H9 (cell line): ENCODE measurements around the gene EVI5. TPM values are rescaled to one million over a fixed set of nuclear protein-coding genes. Genes with fewer than 3 reads are reported as not detected.

Source experiments
- DNase-seq: peaks from one replicate; pipeline ENCODE4 v3.0.0-alpha.2; 2017
- H2AFZ ChIP-seq: one replicate; pipeline ENCODE4 v1.6.1; 2013; ENCODE audit warnings: mild to moderate bottlenecking, low read length, control low read depth, moderate library complexity
- H2AK5ac ChIP-seq: 2 replicates; pipeline ENCODE4 v1.6.1; 2013; ENCODE audit warnings: low read length, control low read depth, mixed read lengths; ENCODE audit not compliant: insufficient read length
- H2BK120ac ChIP-seq: one replicate; pipeline ENCODE4 v1.6.1; 2013; ENCODE audit warnings: low read depth, mild to moderate bottlenecking, low read length, control low read depth, inconsistent platforms; ENCODE audit not compliant: poor library complexity, severe bottlenecking
- H2BK12ac ChIP-seq: 2 replicates; pipeline ENCODE4 v1.6.1; 2013; ENCODE audit warnings: low read length, control low read depth, mixed read lengths, low read depth; ENCODE audit not compliant: insufficient read length
- H2BK15ac ChIP-seq: 2 replicates; pipeline ENCODE4 v1.6.1; 2013; ENCODE audit warnings: low read depth, low read length, control low read depth
- H2BK20ac ChIP-seq: one replicate; pipeline ENCODE4 v1.6.1; 2013; ENCODE audit warnings: low read depth, mild to moderate bottlenecking, low read length, control low read depth, inconsistent platforms; ENCODE audit not compliant: poor library complexity, severe bottlenecking
- H2BK5ac ChIP-seq: 2 replicates; pipeline ENCODE4 v1.6.1; 2013; ENCODE audit warnings: low read length, control low read depth, mixed read lengths; ENCODE audit not compliant: insufficient read length
- H3K14ac ChIP-seq: 2 replicates; pipeline ENCODE4 v1.6.1; 2013; ENCODE audit warnings: low read length, control low read depth; ENCODE audit not compliant: insufficient read depth
- H3K18ac ChIP-seq: 2 replicates; pipeline ENCODE4 v1.6.1; 2013; ENCODE audit warnings: low read depth, mild to moderate bottlenecking, mixed read lengths, low read length, control low read depth; ENCODE audit not compliant: insufficient read length
- H3K23ac ChIP-seq: 2 replicates; pipeline ENCODE4 v1.6.1; 2013; ENCODE audit warnings: low read length, control low read depth, mixed read lengths, low read depth; ENCODE audit not compliant: insufficient read length
- H3K23me2 ChIP-seq: 2 replicates; pipeline ENCODE4 v1.6.1; 2013; ENCODE audit warnings: low read depth, mild to moderate bottlenecking, mixed read lengths, low read length, control low read depth; ENCODE audit not compliant: insufficient read length, poor library complexity, severe bottlenecking
- H3K27ac ChIP-seq: 2 replicates; pipeline ENCODE4 v1.5.1; 2013; ENCODE audit warnings: low read length, control low read depth, mixed read lengths, low read depth; ENCODE audit not compliant: insufficient read length
- H3K27me3 ChIP-seq: 2 replicates; pipeline ENCODE4 v1.6.1; 2013; ENCODE audit warnings: low read length, control low read depth, inconsistent platforms; ENCODE audit not compliant: insufficient read depth
- H3K4ac ChIP-seq: 2 replicates; pipeline ENCODE4 v1.6.1; 2013; ENCODE audit warnings: low read depth, mild to moderate bottlenecking, control low read depth, inconsistent platforms, low read length, moderate library complexity
- H3K4me1 ChIP-seq: 2 replicates; pipeline ENCODE4 v1.6.1; 2013; ENCODE audit warnings: low read length, control low read depth, inconsistent platforms; ENCODE audit not compliant: insufficient read depth
- H3K4me2 ChIP-seq: 2 replicates; pipeline ENCODE4 v1.6.1; 2013; ENCODE audit warnings: low read length, control low read depth, mixed read lengths; ENCODE audit not compliant: insufficient read length, insufficient read depth
- H3K56ac ChIP-seq: 2 replicates; pipeline ENCODE4 v1.6.1; 2013; ENCODE audit warnings: low read depth, mild to moderate bottlenecking, mixed read lengths, low read length, control low read depth; ENCODE audit not compliant: insufficient read length
- H3K79me1 ChIP-seq: 2 replicates; pipeline ENCODE4 v1.6.1; 2013; ENCODE audit warnings: low read depth, mild to moderate bottlenecking, moderate library complexity, low read length, control low read depth, inconsistent platforms; ENCODE audit not compliant: insufficient read depth, poor library complexity, severe bottlenecking
- H3K79me2 ChIP-seq: 2 replicates; pipeline ENCODE4 v1.6.1; 2013; ENCODE audit warnings: low read length, control low read depth, inconsistent platforms; ENCODE audit not compliant: insufficient read depth
- H3K9ac ChIP-seq: 2 replicates; pipeline ENCODE4 v1.6.1; 2013; ENCODE audit warnings: low read length, control low read depth, mixed read lengths; ENCODE audit not compliant: insufficient read length; ENCODE audit errors: extremely low read depth
- H3K9me3 ChIP-seq: one replicate; pipeline ENCODE4 v1.6.1; 2013; ENCODE audit warnings: low read depth, low read length, inconsistent platforms; ENCODE audit not compliant: control insufficient read depth
- H3T11ph ChIP-seq: one replicate; pipeline ENCODE4 v1.6.1; 2013; ENCODE audit warnings: mild to moderate bottlenecking, low read length, control low read depth, inconsistent platforms
- H4K20me1 ChIP-seq: one replicate; pipeline ENCODE4 v1.6.1; 2013; ENCODE audit not compliant: control insufficient read depth, insufficient read length, insufficient read depth
- H4K5ac ChIP-seq: 2 replicates; pipeline ENCODE4 v1.6.1; 2013; ENCODE audit warnings: low read depth, mild to moderate bottlenecking, mixed read lengths, low read length, control low read depth; ENCODE audit not compliant: insufficient read length
- H4K8ac ChIP-seq: replicated peaks from 2 replicates; pipeline ENCODE4 v1.6.1; 2013; ENCODE audit warnings: low read length, control low read depth, mixed read lengths, low read depth; ENCODE audit not compliant: insufficient read length
- H4K91ac ChIP-seq: 2 replicates; pipeline ENCODE4 v1.6.1; 2013; ENCODE audit warnings: low read depth, mild to moderate bottlenecking, moderate library complexity, mixed read lengths, low read length, control low read depth; ENCODE audit not compliant: insufficient read length
- H3K27ac Mint-ChIP-seq, 3 experiments: 2 replicates in 2 of 3; 3 replicates in 1 of 3; pipeline ENCODE4 v1.8.0; 2020 to 2021; ENCODE audit warnings: mixed read lengths in 3 of 3, mild to moderate bottlenecking in 1 of 3, moderate library complexity in 1 of 3
- H3K27me3 Mint-ChIP-seq: 2 replicates; pipeline ENCODE4 v1.8.0; 2021; ENCODE audit warnings: low read depth, mild to moderate bottlenecking, moderate library complexity, mixed read lengths
- H3K36me3 Mint-ChIP-seq, 3 experiments: 2 replicates in 2 of 3; 3 replicates in 1 of 3; pipeline ENCODE4 v1.8.0; 2020 to 2021; ENCODE audit warnings: low read depth in 3 of 3, mixed read lengths in 3 of 3; ENCODE audit not compliant: insufficient read depth in 1 of 3
- H3K4me1 Mint-ChIP-seq, 2 experiments: 2 replicates each; pipeline ENCODE4 v1.8.0; 2020; ENCODE audit warnings: mixed read lengths in 2 of 2
- H3K4me3 Mint-ChIP-seq, 2 experiments: 2 replicates in 1 of 2; 3 replicates in 1 of 2; pipeline ENCODE4 v1.8.0; 2020 to 2021; ENCODE audit warnings: mild to moderate bottlenecking in 2 of 2, mixed read lengths in 2 of 2, moderate library complexity in 1 of 2
- H3K9me3 Mint-ChIP-seq, 2 experiments: 2 replicates in 1 of 2; 3 replicates in 1 of 2; pipeline ENCODE4 v1.8.0; 2020; ENCODE audit warnings: mild to moderate bottlenecking in 2 of 2, mixed read lengths in 2 of 2, moderate library complexity in 1 of 2
- CTCF ChIP-seq: fragments of 200-600 bp; sonication (generic); conservative IDR thresholded peaks from 3 replicates; pipeline ENCODE4 v1.8.0; 2021; ENCODE audit warnings: antibody characterized with exemption, mild to moderate bottlenecking
- WGBS: extraction: QIAGEN DNeasy Blood & Tissue Kit; methylation state at CpG from one replicate; pipeline ENCODE4 v1.1.7; 2013; ENCODE audit warnings: missing lambda C conversion rate, low lambda C conversion rate, mixed read lengths; ENCODE audit not compliant: insufficient read length; ENCODE audit errors: extremely low coverage; 5-methylcytosine and 5-hydroxymethylcytosine counted together
- total RNA-seq: library from RNA; stranded (reverse); gene quantifications from 2 replicates; pipeline ENCODE4 v1.2.1, GENCODE V29; 2021

Gene EVI5
- total RNA-seq, 1 experiment from 2014 or later = 9.7 TPM

- Histone ChIP-seq H3K14ac (no peak overlapping the region), H4K8ac (no peak overlapping the region), H2BK20ac (no peak overlapping the region), H2AK5ac (no peak overlapping the region), H2AFZ (no peak overlapping the region), H3K9ac (no peak overlapping the region), H3K23ac (no peak overlapping the region), H2BK12ac (no peak overlapping the region), H2BK120ac (no peak overlapping the region), H3K18ac (no peak overlapping the region), H3K9me3 (no peaks in the 10 kb centered on the region), H4K5ac (no peak overlapping the region), H2BK15ac (no peak overlapping the region), H3K79me1 (no peaks in the 10 kb centered on the region), H3K27ac (no peak overlapping the region), H3K4me1 (no peaks in the 10 kb centered on the region), H4K91ac (no peak overlapping the region), H3K79me2 (no peaks in the 10 kb centered on the region; the same call in 1 of the 2 replicates), H3T11ph (no peak overlapping the region), H3K23me2 (no peaks in the 10 kb centered on the region), H3K27me3 (no peaks in the 10 kb centered on the region), H3K56ac (no peak overlapping the region), H3K4me2 (no peak overlapping the region), H3K4ac (no peak overlapping the region), H2BK5ac (no peak overlapping the region), H4K20me1 (no peaks in the 10 kb centered on the region)
- no peak overlapping the region for H3K27ac Mint-ChIP-seq
- H3K4me1 Mint-ChIP-seq = no peaks in the 10 kb centered on the region
- TF ChIP-seq CTCF = no peak
- WGBS = no CpG with 5 or more reads among the region's 1 CpG
- H3K36me3 Mint-ChIP-seq = peaks cover 0 to 8% (median 5%) of the 10 kb centered on the region in 3 experiments; a peak in 2 of 7 replicates
- no peak for DNase-seq
- no peaks in the 10 kb centered on the region; a peak in 1 of 5 replicates for H3K9me3 Mint-ChIP-seq
- H3K27me3 Mint-ChIP-seq = no peaks in the 10 kb centered on the region
- H3K4me3 Mint-ChIP-seq = no peak overlapping the region
Observed at GRCh38 chr1:92754000-92754718, 30.7 kb downstream of the EVI5 start.
